OCI-LY1 (cell line): ENCODE data around the gene KRT35.

Experiments used
- H2AFZ ChIP-seq: fragments of 200-600 bp; sonication (generic), shearing (Covaris generic); 2 replicates; pipeline ENCODE4 v1.6.0; 2014; ENCODE audit warnings: antibody characterized with exemption, mild to moderate bottlenecking, low read length
- H3F3A ChIP-seq: fragments of 200-600 bp; sonication (generic), shearing (Covaris generic); 2 replicates; pipeline ENCODE4 v1.6.0; 2014; ENCODE audit warnings: mild to moderate bottlenecking, antibody characterized with exemption, low read length, moderate library complexity; ENCODE audit not compliant: insufficient read depth
- H3K27ac ChIP-seq: fragments of 200-600 bp; sonication (generic); 2 replicates; pipeline ENCODE4 v1.5.1; 2014; ENCODE audit warnings: low read length, mixed run types, mild to moderate bottlenecking, low read depth; ENCODE audit not compliant: poor library complexity, severe bottlenecking
- H3K27me3 ChIP-seq: fragments of 200-600 bp; sonication (generic); 2 replicates; pipeline ENCODE4 v1.6.0; 2014; ENCODE audit warnings: antibody characterized with exemption, mild to moderate bottlenecking, low read length, moderate library complexity; ENCODE audit not compliant: insufficient read depth
- H3K36me3 ChIP-seq: fragments of 200-600 bp; sonication (generic); 2 replicates; pipeline ENCODE4 v1.6.1; 2014; ENCODE audit warnings: mild to moderate bottlenecking, antibody characterized with exemption, low read length, moderate library complexity, mixed read lengths; ENCODE audit not compliant: insufficient read depth
- H3K4me1 ChIP-seq: fragments of 200-600 bp; sonication (generic); 2 replicates; pipeline ENCODE4 v1.5.1; 2014; ENCODE audit warnings: mild to moderate bottlenecking, low read length, moderate library complexity; ENCODE audit not compliant: insufficient read depth, severe bottlenecking
- H3K4me2 ChIP-seq: fragments of 200-600 bp; sonication (generic), shearing (Covaris generic); 2 replicates; pipeline ENCODE4 v1.6.1; 2014; ENCODE audit warnings: low read length
- H3K4me3 ChIP-seq: fragments of 200-600 bp; sonication (generic); 2 replicates; pipeline ENCODE4 v1.5.1; 2014; ENCODE audit warnings: low read length, low read depth, mild to moderate bottlenecking, mixed read lengths; ENCODE audit not compliant: poor library complexity, severe bottlenecking
- H3K79me2 ChIP-seq: fragments of 200-600 bp; shearing (Covaris generic); 2 replicates; pipeline ENCODE4 v1.6.1; 2016; ENCODE audit warnings: mixed run types, low read length, mixed read lengths; ENCODE audit not compliant: insufficient read depth
- H3K9ac ChIP-seq: fragments of 200-600 bp; sonication (generic), shearing (Covaris generic); 2 replicates; pipeline ENCODE4 v1.6.1; 2014; ENCODE audit warnings: mild to moderate bottlenecking, low read length, mixed read lengths
- H3K9me2 ChIP-seq: fragments of 200-600 bp; sonication (generic), shearing (Covaris generic); 2 replicates; pipeline ENCODE4 v1.6.1; 2014; ENCODE audit warnings: low read depth, mild to moderate bottlenecking, low read length, mixed read lengths
- H3K9me3 ChIP-seq: fragments of 200-600 bp; shearing (Covaris generic); 2 replicates; pipeline ENCODE4 v1.6.1; 2014; ENCODE audit warnings: low read length, mixed read lengths
- H4K20me1 ChIP-seq: fragments of 200-600 bp; sonication (generic), shearing (Covaris generic); 2 replicates; pipeline ENCODE4 v1.6.0; 2016; ENCODE audit warnings: mild to moderate bottlenecking, low read length; ENCODE audit not compliant: insufficient read depth
- EZH2 ChIP-seq: fragments of 200-600 bp; sonication (generic), shearing (Covaris generic); IDR thresholded peaks from 2 replicates; pipeline ENCODE4 v1.8.0; 2017; ENCODE audit warnings: borderline replicate concordance, mixed run types, mild to moderate bottlenecking, antibody characterized with exemption, low read length, moderate library complexity, mixed read lengths
- TF ChIP-seq, protein P1 (sequence below): fragments of 200-600 bp; sonication (generic), shearing (Covaris generic); IDR thresholded peaks from 2 replicates; pipeline ENCODE4 v1.5.1; 2017; ENCODE audit warnings: mild to moderate bottlenecking, antibody characterized with exemption, low read length, moderate library complexity, mixed read lengths

KRT35 gene

DNA sequence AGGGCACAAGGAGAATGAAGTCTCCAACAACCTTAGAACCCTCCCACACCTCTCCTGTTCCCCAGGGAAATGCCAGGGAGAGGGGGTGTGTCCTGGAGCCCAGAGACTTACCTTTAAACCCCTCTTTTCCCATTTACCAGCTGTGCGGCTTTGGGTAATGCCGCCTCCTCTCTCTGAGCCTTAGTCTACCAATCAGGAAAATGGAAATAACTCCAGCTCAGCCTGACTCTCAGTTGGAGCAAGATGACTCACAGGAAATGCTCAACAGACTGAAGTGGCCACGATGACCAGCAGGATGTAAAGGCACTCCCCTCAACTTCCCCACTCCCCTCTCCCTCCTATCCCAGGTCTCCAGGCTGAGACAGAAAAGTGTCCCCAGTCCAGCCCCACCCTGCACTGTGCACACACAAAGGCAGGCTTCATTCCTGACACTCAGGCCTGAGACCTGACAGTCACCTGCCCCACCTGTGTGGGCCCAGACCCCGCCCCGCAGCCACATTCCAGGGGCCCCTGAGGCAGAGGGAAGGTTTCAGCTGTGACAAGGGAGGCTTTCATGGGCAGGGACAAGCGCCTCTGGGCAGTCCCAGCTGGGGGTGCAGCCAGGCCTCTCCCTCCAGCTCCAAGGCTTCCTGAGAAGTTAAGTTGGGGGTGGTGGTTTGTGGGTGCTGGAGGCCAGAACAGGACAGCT is 40.8 kb upstream of the KRT35 start:
- H3K9ac ChIP-seq: no peak overlapping the region

DNA sequence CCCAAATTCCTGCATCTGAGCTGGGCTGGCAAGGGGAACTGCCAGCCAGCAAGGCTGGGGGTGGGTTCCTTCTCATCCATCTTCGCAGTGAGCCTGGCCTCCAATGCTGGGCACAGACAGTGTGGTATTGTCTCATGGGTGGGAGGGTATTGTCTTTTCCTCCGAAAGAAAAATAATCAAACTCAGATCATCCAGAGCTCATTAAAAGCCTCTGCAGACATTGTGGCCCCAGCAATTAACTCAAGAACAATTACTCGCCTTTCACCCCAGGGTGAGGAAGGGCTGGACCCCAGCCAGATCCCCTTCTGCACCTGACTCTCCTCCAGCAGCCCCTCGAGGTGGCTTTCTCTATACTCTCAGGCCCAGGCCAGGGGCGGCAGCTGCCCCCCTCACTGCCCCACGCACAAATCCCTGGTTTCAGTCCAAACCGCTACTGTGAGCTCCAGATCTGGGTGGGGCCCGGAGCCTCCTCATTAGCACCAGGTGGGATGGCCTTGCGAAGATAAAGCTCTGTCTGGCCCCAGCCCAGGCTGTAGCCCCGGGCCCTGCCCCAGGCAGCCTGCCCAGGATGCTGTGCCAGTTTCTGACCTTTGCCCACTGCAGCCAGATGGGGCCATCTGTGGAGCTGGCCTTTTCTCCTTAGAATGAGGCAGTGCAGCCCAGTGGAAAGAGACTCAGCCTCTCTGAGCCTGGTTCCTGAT is 40.0 kb upstream of the KRT35 start:
- no peak overlapping the region for H3K4me3 ChIP-seq
- no peaks in the 10 kb centered on the region for H3F3A ChIP-seq
- no peak overlapping the region for H3K9ac ChIP-seq
- H3K4me2 ChIP-seq: no peak overlapping the region
- H3K79me2 ChIP-seq: no peaks in the 10 kb centered on the region
- TF ChIP-seq EZH2: no peak
- TF ChIP-seq, protein P1, sequence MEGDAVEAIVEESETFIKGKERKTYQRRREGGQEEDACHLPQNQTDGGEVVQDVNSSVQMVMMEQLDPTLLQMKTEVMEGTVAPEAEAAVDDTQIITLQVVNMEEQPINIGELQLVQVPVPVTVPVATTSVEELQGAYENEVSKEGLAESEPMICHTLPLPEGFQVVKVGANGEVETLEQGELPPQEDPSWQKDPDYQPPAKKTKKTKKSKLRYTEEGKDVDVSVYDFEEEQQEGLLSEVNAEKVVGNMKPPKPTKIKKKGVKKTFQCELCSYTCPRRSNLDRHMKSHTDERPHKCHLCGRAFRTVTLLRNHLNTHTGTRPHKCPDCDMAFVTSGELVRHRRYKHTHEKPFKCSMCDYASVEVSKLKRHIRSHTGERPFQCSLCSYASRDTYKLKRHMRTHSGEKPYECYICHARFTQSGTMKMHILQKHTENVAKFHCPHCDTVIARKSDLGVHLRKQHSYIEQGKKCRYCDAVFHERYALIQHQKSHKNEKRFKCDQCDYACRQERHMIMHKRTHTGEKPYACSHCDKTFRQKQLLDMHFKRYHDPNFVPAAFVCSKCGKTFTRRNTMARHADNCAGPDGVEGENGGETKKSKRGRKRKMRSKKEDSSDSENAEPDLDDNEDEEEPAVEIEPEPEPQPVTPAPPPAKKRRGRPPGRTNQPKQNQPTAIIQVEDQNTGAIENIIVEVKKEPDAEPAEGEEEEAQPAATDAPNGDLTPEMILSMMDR: no peak
- H3K36me3 ChIP-seq: no peaks in the 10 kb centered on the region
- no peaks in the 10 kb centered on the region for H3K9me3 ChIP-seq
- H3K27me3 ChIP-seq: 0 out of 2 replicates have a peak, but pooled peaks cover 3% of the 10 kb centered on the region
- no peak overlapping the region for H3K27ac ChIP-seq
- H3K4me1 ChIP-seq: no peaks in the 10 kb centered on the region
- H2AFZ ChIP-seq: no peak overlapping the region
- H4K20me1 ChIP-seq: no peaks in the 10 kb centered on the region
- no peaks in the 10 kb centered on the region for H3K9me2 ChIP-seq

More for the DNA sequence above, 40.8 kb upstream of the KRT35 start:
- Histone ChIP-seq H2AFZ (no peak overlapping the region), H3K9me3 (no peaks in the 10 kb centered on the region), H4K20me1 (no peaks in the 10 kb centered on the region), H3K79me2 (no peaks in the 10 kb centered on the region), H3K9me2 (no peaks in the 10 kb centered on the region), H3K4me2 (no peak overlapping the region), H3K27me3 (0 out of 2 replicates have a peak, but pooled peaks cover 3% of the 10 kb centered on the region), H3F3A (no peaks in the 10 kb centered on the region), H3K4me1 (no peaks in the 10 kb centered on the region), H3K36me3 (no peaks in the 10 kb centered on the region), H3K4me3 (no peak overlapping the region), H3K27ac (no peak overlapping the region)
- TF ChIP-seq, protein P1: no peak
- TF ChIP-seq EZH2: no peak

DNA sequence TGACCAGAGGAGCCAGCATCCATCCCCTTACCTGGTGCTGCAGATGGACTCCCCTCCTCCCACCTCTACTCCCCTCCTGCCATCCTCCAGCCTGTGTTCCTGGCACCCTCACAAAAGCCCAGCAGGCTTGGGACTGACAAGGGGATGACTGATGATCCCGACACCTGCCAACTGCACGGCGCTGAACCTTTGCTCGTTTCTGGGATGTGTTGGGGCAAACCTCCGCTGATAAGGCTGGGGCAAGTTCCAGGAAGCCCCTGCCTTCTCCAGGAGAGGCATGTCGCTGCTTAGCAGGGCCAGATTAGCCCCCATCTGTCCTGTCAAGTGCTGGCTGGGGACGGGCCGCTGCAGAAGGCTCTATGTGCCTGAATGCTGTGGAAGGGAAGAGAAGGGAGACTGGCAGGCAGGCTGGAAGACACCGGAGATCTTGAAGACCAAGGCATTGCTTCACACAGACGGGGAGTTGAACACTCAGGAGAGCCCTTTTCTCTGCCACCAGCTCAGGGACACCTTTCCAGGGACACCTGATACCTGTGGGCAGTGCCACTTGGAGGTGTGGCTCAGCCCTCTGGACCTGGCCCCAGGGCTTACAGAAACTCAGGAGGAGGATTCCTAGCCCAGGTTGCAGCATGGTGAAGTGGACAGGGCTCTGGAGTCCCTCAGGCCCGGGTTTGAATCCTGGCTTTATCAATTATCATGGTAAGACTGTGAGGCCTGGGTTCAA is 38.7 kb upstream of the KRT35 start:
- no peak overlapping the region for H3K9ac ChIP-seq
- no peak overlapping the region for H3K27ac ChIP-seq
- no peak overlapping the region for H3K4me3 ChIP-seq
- no peaks in the 10 kb centered on the region for H3K4me1 ChIP-seq
- no peaks in the 10 kb centered on the region for H3F3A ChIP-seq
- no peaks in the 10 kb centered on the region for H3K79me2 ChIP-seq
- no peaks in the 10 kb centered on the region for H3K9me3 ChIP-seq
- H4K20me1 ChIP-seq: no peaks in the 10 kb centered on the region
- no peaks in the 10 kb centered on the region for H3K9me2 ChIP-seq
- no peaks in the 10 kb centered on the region for H3K36me3 ChIP-seq
- TF ChIP-seq, protein P1: no peak
- TF ChIP-seq EZH2: no peak
- H3K27me3 ChIP-seq: 0 out of 2 replicates have a peak, but pooled peaks cover 3% of the 10 kb centered on the region
- H3K4me2 ChIP-seq: no peak overlapping the region
- no peak overlapping the region for H2AFZ ChIP-seq
